Right hindlimb (tissue), 1 donor: Measurements from ENCODE around the gene INF2.

Source experiments
- DNase-seq: peaks from one replicate; pipeline ENCODE4 v3.0.0-alpha.2; 2018

INF2 gene

DNA sequence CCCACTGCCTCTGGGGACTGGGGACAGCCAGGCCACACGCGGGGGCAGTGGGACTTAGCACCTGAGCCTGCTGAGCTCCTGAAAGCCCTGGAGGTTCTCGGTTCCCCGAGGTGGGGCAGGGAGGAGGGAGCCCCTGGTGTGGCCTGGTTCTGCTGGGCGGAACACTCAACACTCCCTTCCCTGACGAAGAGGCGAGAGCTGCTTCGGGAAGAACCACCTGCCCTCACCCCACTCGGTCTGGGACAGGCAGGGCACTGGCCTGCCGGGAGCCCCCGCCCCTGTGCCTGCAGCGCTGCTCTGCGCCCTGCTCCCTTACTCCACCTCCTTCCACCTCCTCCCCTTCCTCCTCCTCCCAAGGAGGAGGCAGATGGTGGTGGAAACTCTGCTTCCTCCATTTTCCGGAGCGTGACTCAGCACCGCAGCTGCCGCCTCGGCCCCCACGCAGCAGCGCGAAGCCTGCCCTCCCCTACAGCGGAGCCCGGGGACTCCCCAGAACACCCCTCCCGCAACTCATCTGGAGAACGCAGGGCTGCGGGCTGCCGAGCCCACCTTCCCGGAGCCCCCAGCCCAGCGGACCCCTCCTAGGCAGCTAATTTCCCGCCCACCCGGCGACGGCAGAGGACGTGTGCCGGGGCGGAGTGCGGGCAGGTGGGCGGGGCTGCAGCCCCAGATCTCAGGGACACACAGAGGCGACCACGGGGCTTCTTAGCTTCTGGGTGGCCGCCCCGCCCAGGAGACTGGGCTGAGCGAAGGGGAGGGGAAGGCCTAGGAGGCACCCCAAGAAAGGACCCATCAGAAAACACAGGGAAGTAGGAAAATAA, 11.7 kb upstream of the INF2 start:
- DNase-seq, result peak; percentile 88

DNA sequence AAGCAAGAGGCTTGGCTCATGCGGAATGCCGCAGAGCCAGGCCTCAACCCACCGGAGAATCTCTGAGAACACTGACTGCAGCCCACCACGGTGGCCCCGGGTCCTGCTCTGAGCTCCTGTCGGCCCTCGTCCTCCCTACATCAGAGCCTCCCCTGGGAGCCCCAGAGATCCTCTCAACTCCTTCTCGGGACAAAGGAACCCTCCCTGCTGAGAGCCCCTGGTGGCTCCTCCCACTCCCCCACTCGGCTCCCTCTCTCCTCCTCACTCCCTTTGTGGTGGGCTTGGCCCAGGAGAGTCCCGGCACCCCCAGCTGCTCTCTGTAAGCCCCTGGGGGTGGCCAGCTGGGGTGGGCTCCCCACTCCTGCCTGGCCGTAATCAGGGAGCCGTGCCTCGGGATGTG, 11.1 kb upstream of the INF2 start:
- no peak for DNase-seq

DNA sequence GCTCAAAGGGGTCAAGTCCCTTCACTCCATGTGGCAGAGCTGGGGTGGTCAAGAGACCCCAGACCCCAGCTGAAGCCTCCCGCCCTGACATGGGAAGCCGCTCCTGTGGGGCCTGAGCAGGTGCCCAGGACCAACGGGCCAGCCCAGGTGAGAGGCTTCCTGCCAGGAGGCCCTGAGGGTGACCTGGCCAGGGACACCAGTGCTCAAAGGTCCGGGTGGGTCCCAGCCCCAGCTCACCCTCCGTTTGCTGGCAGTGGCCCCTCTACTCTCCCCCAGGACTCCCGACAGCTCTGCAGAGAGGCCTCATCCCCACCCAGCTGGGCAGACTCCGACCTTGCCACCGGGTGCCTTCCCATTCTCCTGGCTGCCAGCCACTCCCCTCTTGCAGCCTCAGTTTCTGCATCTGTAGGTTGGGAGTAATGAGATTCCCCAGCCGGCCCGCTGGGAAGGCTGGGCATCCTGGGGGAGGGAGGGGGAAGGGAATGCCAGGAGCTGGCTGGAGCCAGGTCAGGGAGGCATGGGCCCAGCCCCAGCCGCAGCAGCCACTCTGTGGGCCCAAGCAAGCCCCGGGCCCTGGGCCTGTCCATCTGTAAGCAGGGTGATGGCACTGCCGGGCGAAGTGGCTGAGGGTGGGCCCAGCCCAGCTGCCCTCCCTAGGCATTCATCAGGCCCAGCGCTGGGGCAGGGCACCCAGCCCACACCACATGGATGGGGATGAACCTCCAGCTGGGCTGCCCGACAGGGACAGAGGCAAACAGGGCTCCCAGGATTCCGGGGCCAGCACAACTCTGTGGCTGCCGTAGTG, 10.3 kb upstream of the INF2 start:
- DNase-seq, result peak; percentile 30

DNA sequence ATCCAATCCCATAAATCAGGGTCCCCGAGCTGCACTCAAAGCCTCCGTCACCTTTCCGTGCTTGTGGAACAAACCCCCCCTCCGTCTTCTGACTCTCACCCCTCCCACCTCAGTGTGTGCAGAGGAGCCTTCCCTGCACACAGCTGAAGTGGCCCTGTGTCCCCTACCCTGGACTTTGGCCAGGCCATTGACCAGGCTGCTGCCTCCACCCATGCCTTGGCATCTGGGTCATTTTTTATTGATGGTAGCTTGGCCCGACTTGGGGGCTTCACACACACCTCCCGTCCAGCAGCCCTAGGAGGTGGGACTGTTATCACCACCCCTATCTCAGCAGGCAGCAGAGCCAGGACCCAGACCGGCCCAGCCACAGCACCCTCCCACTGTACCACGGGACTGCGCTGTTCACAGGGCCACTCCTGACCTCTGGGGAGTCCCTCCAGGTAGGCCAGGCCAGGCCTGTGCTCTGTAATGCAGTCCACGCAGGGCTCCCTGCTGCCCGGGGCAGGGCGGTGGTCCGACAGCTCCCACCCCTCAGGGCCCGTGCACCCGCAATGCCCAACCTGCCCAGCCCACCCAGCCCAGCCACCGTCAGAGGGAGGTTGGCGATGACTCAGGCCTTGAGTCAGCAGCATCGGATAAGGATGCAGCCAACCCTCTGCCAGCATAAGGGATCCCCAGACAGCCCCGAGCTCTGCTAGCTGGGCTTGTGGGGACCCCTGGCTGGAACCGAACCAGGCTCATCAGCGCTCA, 9.2 kb upstream of the INF2 start:
- no peak for DNase-seq

DNA sequence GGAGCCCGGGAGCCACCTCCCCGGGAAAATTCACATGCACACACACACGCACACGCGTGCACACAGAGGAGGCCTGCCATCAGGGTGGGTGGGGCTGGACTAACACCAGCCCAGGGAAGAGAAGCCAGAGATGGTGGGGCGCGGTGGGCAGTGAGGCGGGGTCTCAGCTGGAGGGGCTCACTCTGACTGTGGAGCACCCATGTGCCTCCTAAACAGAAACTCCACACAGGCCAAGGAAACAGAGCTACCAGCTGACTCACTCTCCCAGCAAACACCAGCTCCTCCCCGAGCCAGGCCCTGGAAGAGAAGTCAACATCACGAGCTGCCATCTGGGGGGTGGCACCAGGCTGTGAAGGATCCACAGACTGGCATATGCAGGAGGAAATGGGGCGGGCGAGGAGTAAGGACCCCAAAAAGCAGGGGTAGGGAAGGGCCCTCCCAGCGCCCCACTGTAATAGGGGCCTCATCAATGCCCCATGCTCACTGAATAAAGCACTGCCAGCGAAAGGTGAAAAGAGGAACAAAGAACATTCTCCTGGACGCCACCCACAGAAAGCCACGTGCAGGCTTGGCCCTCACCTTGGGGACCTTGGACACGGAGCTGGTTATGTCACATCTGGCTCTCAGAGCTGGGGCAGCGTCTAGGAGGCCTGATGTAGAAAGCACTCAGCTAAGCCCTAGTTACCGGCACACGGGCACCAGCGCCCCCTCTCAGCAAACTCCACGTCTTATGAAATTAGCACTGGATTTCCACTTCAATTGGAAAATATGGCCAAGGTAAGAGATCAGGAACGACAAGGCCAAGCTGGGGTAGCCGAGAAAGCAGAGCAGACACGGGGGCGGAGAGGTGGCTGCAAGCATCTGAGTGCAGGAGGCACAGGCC, 8.4 kb upstream of the INF2 start:
- DNase-seq, result peak; percentile 60

DNA sequence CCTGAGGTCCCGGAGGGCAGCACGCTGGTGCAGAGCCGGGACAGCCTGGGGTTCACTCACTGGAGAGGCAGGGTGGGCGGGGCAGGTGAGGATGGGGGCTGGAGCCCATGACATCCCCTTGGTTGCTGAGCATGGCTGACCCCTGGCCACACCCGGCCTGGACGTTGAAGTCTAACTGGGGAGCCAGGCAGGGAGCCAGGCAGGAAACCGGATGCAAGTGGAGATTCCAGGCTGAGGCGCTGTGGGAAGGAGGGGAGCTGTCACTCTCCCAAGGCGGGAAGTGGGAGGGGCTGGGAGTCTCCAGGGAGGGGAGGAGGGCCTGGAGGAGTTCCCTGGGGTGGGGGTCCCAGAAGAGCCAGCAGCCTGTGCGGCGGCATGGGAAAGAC, 7.7 kb upstream of the INF2 start:
- DNase-seq, result peak; percentile 93

DNA sequence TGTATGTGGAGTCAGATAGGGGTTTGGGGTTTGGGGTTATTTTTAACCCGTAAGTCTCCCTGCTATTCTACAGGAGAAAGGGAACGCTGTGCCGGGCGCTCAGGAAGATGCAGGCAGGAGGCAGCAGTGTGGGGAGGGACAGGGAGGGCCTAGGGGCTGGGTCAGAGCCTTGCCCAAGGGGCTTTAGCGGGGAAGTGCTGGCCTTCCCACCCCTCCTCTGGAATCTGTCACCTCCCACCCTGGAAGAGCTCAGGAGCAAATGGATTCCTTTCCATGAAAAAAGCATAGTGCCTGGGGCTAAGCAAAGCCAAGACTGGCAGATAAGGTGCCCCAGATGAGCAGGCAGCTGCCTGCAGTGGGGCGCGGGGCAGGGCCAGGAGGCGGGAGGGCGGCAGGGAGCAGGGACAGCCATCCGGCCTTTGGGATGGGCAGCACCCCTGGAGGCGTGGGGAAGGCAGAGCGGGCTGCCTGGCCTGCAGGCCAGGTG, 7.3 kb upstream of the INF2 start:
- DNase-seq, result no peak

DNA sequence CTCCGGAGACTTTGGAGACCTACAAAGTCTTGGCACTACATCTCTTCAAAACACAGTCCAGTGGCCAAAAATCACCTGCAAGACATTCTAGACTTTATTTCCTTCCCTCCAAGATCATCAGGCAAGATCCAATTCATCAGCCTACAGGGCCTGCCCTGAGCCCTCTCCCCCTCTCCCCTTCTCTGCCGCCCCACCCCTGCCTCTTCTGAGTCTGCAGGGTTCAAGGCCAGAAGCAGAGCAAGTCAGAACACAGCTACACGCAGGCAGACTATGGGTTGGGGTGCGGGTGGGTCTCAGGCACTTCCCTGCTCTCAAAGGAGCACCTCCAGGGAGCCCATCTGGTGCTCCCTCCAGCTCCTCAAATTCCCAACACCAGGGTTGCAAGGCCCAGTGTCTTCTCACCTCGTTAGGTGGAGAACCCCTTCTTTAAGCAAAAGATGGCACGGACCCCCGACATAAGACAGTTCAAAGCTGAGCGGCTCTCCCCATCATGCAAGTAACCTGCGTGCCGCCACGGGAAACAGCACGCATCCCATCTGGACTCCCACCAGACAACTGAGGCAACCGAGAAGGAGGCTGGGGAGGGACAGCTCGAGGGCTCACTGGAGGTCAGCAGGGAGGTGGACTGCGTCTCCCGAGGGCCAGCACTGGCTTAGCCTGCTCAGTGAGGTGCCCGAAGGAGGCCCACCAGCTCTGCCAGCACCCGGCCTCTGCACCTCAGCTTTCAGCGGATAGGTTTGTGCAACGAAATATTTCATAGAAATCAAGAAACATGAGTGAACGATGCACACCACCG, 5.6 kb upstream of the INF2 start:
- no peak for DNase-seq

DNA sequence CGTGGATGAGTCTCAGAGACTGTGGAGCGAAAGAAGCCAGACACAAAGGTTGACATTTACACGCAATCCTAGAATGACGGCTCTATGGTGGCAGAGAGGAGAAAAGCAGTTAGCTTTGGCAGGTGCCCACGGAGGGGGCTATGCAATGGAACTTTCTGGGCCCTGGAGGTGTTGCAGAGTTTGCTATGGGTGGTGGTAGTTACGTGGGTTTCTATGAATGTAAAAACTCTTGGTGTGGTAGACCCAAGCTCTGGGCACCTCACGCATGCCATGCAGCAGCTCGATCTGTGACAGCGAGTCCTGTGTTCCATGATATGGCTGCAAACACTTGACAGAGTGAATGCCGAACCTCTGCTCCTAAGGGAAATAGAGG, 5.0 kb upstream of the INF2 start:
- DNase-seq, result no peak

DNA sequence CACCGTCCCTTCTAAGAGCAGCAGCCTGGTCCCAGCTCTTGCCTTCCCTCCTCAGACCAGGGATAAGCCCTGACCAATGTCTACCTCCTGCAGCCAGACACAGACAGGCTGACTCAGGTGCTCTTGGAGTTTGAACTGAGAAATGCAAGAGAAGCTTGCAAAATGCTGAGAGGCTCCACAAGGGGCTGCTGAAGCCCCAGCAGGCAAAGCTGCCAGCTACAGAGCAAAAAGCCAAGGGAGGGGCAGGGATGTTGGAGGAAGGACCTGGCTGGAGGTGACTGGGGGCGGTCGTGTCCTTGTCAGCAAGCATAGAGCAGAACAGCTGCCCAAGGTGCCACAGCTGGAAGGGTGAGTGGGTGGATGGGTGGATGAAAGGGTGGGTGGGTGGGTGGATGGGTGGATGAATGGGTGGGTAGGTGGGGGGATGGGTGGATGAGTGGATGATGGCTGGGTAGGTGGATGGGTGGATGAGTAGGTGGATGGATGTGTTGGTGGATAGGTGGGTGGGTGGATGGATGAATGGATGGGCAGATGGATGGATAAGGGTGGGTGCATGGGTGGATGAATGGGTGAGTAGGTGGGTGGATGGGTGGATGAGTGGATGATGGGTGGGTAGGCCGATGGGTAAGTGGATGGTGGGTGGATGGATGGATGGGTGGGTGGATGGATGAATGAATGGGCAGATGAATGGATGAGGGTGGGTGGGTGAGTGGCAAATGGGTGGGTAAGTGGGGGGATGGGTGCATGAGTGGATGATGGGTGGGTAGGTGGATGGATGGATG, 4.0 kb upstream of the INF2 start:
- DNase-seq, result peak; percentile 21

DNA sequence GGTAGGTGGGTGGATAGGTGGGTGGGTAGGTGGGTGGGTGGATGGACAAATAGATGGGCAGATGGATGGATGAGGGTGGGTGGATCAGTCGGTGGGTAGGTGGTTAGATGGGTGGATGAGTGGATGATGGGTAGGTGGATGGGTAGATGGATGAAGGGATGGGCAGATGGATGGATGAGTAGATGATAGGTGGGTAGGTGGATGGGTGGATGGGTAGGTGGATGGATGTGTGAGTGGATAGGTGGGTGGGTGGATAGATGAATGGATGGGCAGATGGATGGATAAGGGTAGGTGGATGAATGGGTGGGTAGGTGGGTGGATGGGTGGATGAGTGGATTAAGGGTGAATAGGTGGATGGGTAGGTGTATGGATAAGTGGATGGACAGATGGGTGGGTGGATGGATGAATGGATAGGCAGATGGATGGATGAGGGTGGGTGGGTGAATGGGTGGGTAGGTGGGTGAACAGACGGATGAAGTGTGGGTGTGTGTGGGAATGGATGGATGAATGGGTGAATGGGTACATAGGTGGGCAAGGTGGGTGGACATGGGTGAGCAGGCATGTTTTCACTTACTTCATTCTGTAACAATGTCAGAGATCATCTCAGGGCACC, 3.3 kb upstream of the INF2 start:
- DNase-seq, result no peak

DNA sequence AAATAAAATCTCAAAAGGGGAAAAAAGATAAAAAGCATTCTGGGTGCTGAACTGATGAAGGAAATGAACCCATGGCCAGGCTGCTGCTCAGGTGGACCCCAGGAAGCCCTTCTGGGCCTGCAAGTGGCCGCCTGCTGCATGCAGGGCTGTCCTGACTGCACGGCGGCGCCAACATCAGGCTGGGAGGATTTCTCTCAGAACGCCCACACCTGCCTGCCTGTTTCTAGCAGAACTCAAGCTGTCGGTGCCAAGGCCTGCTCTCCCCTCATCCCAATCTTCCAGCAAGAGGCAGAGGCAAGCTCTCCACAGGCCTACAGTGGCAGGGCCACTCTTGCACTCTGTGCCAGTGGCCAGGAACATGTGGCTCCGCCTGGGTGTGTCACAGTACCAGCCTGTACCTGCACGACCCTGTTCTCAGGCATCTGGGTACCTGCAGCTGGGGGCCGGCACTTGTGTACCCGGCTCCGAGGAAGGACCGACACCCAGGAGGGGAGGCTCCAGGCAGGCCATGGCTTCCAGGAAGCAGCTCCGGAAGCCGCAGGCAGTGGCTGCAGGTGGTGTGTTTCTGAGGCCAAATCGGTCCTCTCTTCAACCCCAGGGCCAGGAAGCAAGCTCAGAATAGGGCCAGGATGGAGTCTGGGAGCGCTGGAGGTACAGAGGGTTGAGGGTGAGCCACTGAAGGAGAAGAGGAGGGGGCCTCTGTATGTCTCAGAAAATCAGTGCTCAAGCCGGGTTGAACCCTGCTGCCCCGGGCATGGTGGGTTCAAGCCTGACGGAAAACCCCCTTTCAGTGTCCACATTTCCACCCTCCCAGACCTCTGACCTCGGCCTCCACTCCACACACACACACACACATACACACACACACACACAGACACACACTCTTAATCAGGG, 2.5 kb upstream of the INF2 start:
- peak; percentile 43 for DNase-seq

DNA sequence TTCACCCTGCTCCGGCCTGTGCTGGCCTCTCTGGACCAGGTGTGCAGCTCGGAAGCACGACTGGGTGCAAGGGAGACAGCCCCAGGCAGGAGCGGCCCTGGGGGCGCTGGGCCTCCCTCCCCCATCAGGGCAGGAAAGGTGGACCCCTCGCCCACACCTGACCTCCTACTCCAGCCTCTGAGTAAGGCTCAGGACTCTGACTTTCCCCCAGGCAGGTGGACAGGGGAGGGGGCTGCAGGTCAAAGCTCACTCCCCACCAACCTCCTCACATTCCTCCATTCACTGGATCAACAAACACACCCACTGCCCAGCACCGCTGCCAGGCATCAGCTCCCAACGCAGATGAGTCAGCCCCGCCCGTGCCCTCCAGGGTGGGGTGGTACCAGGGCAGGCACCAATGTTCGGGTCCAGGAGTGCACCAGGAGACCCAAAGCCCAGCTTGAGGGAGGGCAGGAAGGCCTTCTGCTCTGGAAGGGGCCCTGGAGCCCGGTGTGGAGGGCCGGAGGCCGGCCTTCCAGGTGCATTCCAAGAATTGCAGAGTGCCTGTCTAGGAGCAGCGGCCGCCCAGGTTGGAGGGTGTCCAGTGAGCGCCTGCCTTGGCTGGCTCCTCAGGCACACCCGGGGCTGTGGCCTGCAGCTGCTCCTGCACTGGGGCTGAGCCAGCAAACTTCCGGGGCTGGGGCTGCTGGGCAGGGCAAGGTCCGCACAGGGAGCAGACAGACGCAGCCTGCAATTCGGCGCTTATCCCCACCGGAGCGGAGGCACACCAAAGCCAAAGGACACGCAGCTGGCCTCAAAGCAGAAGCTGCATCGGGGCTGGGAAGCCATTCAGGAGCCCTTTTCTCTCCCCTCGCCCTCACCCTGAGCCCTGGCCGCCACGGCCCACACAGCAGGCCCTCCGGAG, 1.6 kb upstream of the INF2 start:
- DNase-seq, result peak; percentile 88

DNA sequence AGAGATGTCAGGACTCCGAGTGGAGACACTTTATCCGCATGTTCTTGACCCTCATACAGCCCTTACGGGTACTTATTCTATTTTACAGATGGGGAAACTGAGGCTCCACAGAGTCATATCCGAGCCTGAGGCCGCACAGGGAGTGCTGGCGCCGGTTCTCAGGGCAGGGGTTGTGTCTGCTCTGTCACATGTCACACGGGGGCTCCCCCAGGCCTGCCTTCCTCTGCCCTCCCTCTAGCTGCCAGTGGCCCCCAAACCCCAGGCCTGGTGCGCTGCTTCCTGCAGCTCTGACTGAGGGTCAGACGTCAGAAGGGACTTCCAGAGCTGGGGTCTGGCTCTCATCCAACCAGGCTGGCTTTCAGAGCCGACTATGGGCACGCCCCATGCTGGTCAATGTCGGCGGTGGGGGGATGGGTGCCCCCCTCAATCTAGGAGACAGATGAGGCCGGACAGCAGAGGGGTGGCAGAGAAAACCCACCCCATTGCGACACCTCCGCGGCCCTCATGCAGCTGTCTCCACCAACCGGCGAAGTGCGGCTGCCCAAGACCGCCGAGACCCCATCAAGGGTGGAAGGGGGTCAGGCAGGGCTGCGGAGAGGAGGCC, 811 bp upstream of the INF2 start:
- DNase-seq, result no peak

DNA sequence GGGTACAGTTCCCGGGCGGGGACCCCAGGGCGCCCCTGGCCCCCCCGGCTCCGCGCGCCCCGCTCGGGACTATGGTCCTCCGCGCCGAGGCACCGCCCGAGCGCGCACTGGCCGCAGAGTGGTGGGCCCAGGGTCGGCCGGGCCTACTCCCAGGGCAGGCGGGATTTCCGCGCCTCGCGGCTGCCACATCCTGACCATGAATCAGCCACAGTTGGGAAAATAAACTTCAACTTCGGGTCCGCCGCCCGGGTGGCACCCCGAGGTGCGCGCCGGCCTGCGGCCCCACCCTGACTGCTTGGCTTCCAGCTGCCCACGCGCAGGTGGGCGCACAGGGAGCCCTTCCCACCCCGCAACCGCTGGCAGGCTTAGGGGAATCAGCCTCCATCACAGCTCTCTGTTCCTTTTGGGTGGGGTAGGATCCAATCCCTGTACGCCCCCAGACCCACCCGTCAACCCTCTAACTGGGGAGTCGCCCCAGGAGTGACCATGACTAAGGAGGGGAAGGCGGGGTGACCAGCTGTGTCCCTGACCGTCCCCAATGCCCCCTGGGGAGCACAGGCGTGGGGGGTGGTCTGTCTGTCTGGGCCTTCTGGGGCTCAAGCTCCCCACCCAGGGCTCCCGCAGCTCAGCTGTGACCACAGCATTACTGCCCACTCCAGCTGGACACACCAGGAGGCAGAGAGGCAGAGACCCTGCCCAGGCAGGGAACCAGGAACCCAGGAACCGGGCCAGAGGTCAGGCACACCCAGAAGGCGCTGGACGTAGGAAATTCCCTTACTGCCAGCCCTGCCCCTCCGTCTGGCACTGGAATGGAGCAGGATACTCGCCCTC, 678 bp downstream of the INF2 start:
- no peak for DNase-seq

DNA sequence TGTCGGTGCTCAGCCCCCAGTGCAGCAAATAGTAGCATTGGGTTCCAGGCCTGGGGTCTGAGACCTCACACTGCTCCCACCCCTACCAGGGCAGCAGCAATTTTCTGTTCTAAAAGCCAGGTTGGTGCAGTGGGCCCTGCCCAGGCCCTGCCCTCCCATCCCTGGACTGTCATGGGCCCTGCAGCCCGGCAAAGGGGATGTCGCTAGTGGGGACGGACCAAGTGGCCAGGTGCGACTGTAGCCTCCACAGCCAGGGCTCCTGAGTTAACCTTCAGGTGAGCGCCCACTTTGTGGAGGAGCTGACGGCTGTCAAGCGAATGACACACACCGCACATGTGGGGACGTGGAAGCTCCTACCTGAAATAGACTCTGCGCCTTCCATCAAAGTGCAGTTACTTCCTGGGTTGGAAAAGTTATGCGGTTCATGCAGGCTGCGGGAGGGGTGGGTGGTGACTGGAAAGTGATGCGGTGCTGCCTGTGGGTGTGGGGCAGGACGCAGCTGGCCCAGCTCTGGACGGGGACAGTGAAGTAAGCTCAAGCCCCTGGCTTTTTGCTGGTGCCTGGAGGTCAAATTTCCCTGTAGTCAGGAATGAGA, 1.5 kb downstream of the INF2 start:
- DNase-seq, result no peak
